Transverse colon (tissue), 4 donors: ENCODE measurements around the gene AVPR1A.

ENCODE experiments used
- CTCF ChIP-seq, 5 experiments: fragments of 200-600 bp in 3 of 5; fragments of 450-650 bp in 2 of 5; sonication (generic) in 3 of 5; IDR thresholded peaks; 1 replicate in 2 of 5; 2 replicates in 3 of 5; pipeline ENCODE4 v1.5.1; 2016 to 2017; ENCODE audit warnings: antibody characterized with exemption in 5 of 5, inconsistent platforms in 3 of 5, mild to moderate bottlenecking in 2 of 5, moderate library complexity in 1 of 5
- EP300 ChIP-seq: sonication (generic); formaldehyde crosslinking; IDR thresholded peaks from one replicate; pipeline ENCODE4 v1.6.1; 2017; ENCODE audit warnings: antibody characterized with exemption, low read depth
- POLR2A ChIP-seq: fragments of 450-650 bp; IDR thresholded peaks from one replicate; pipeline ENCODE4 v1.6.1; 2016; ENCODE audit warnings: antibody characterized with exemption, mild to moderate bottlenecking, moderate library complexity
- POLR2AphosphoS5 ChIP-seq, 3 donors: sonication (generic); formaldehyde crosslinking; IDR thresholded peaks; one replicate each; pipeline ENCODE4 v1.6.1; 2016; ENCODE audit warnings: antibody characterized with exemption in 3 of 3

- TF ChIP-seq CTCF (IDR thresholded peaks at IDR 0.05) (no peak), EP300 (no peak), POLR2A (no peak), POLR2AphosphoS5 (IDR thresholded peaks at IDR 0.05) (no peak)
These were observed 1.3 kb upstream of the AVPR1A start for GRCh38 chr12:63152321-63152700.
